ENCODE data around the gene HTR1D.

Gene HTR1D

DNA sequence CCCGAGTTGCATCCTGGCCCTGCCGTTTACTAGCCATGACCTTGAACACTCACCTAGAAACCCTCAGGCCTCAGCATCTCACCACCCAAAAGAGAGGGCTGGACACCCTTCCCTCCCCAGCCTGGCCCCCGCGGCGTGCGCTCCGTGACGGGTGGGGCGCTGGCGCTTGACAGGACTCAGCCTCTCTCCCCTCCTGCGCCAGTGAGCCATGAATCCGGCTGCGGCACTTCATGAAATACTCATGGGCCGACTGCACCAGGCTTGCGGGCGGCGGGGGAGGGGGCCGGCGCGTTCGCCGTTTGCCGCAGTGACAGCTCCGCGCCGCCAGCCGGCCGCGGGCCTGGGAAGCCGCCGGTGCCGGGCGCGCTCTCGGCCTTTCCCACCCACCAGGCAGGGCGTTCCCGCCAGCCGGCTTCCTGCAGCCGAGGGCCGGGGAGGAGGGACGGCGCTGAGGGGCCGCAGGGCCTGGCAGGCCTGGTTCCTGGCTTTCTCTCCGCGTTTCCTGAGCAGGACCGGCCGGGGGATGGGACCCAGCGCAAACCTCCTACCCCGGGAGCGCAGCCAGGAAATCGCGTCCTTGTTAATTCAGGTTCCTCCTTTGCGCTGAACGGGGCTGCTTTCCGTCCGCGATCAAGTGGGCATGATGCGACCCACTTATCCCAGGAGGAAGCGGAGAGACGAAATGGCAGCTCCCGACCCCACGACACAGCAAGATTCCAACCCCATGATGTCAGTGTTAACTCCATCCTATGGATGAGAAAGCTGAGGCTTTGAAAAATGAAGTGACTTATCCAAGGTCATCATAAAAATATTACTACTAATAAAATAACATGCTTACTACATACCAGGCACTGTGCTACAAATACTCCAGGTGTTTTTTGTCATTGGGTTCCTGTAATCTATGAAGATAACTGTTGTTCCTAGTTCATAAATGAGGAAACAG, 39.6 kb downstream of the HTR1D start:
- peaks cover 21% of the 10 kb centered on the region for H3K4me1 Mint-ChIP-seq
- peaks cover 0 to 5% of the 10 kb centered on the region in 2 donors for H3K9me3 Mint-ChIP-seq
- DNase-seq: peak; percentile 45 to 53
- peaks cover 55% of the 10 kb centered on the region for H3K27me3 Mint-ChIP-seq
- H3K27ac Mint-ChIP-seq: no peak overlapping the region
- peak; percentile 87 for ATAC-seq
- peak overlapping the region; percentile 77 to 79 for H3K4me3 Mint-ChIP-seq

DNA sequence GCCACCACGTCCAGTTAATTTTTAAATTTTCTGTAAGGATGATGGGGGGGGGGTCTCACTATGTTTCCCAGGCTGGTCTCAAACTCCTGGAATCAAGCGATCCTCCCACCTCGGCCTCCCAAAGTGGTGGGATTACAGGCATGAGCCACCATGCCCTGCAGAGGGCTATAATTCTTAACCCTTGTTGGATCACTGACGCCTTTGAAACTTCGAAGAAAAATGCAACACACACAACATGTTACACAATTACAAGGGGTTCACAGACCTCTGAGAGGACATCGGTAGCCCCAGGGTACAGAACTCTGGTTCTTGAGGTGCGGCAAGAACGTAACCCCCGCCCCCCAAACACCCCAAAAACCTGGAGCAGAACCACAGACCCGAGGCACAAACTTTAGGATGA, 40.3 kb downstream of the HTR1D start:
- H3K4me1 Mint-ChIP-seq: peaks cover 21% of the 10 kb centered on the region
- no peak overlapping the region for H3K27ac Mint-ChIP-seq
- ATAC-seq (no peak), DNase-seq (no peak)
- H3K4me3 Mint-ChIP-seq: peak overlapping the region; percentile 77 to 79
- peaks cover 0 to 5% of the 10 kb centered on the region in 2 donors for H3K9me3 Mint-ChIP-seq
- H3K27me3 Mint-ChIP-seq: peaks cover 48% of the 10 kb centered on the region

DNA sequence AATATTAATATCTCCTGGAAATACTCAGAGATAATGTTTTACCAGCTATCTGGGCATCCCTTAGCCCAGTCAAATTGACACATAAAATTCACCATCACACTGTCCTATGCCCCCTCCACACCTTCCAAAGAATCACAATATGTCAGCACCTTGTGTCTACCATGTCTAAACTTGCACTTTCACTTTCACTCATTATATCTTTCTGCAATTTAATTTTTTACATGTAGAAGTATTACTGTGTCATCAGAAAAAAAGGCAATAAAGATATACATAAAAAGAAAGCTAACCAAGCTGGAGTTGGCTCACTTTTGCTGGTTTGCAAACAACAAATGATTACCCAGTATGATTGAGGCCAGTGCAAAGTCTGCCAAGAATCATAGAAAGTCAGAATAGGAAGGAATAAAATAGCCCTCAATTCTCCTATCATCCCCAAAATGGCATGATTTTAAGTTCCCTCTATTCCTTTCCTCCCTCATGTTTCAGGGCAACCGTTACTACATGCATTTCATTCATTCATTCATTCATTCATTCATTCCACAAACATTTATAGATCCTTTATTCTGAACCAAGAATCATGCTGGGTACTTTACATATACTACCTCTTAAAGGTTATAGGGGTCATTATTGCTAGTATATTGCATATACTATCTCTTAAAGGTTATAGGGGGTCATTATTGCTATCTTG, 42.7 kb downstream of the HTR1D start:
- H3K4me3 Mint-ChIP-seq: no peak overlapping the region
- ATAC-seq (no peak), DNase-seq (no peak)
- peaks cover 28% of the 10 kb centered on the region for H3K4me1 Mint-ChIP-seq
- no peak overlapping the region for H3K27ac Mint-ChIP-seq
- peaks cover 43% of the 10 kb centered on the region for H3K27me3 Mint-ChIP-seq
- peaks cover 0 to 5% of the 10 kb centered on the region in 2 donors for H3K9me3 Mint-ChIP-seq

DNA sequence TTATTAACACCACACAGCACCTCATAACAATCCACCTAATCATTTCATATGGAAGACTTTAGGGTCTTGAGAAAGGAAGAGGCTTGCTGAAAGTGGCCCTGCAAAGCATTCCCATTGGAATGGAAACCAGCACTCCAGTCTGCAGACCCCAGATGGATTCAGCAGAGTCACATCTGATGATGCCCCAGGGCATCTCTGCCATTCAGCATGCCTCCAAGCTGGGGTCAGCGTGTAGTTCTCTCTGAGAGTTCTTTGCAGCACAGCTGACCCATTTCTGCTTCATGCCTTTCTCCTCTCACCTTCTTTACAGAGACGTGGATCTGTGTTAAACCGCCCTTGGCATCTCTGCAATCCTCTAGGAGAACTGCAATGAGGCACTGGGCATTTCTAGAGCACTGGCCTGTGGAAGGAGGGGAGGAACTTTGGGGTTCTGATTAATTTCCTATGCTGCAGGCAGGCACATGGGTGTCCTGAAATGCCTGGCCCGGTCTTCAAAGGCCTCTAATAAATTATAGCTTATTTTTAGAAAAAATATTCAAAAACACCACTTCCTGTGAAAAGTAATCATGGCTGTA, 46.0 kb downstream of the HTR1D start:
- no peak overlapping the region for H3K27ac Mint-ChIP-seq
- DNase-seq (no peak), ATAC-seq (no peak)
- H3K4me1 Mint-ChIP-seq: peaks cover 29% of the 10 kb centered on the region
- peaks cover 0 to 5% of the 10 kb centered on the region in 2 donors for H3K9me3 Mint-ChIP-seq
- no peak overlapping the region for H3K4me3 Mint-ChIP-seq
- H3K27me3 Mint-ChIP-seq: peaks cover 10% of the 10 kb centered on the region

DNA sequence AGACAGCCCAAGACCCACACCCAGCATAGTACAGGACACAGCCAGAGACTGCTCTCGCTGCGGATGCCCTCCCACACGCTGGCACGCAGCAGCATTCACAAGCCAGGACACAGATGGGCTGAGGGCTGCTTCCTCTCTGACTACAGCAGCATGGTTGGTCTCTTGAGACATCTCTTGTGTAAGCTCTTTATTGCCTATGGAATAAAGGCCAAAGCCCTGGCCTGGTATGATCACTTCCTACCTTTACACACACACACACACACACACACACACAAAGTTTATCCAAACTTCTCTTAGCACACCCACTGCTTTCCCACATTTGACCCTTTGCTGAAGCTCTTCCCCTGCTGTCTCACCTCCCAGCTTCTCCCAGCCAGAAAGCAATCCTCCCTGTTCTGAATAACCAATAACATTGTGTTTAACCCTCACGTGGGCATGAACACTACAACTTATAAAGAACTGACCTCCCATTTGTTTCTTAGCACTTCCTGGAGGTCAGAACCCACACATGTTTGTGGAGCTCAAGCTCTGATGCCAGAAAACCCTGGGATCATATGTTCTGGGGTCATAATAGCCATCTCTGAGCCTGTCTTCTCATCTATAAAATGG, 47.5 kb downstream of the HTR1D start:
- ATAC-seq (peak; percentile 61), DNase-seq (peak in 1 of 2 donors; percentile 38)
- no peak overlapping the region for H3K27ac Mint-ChIP-seq

DNA sequence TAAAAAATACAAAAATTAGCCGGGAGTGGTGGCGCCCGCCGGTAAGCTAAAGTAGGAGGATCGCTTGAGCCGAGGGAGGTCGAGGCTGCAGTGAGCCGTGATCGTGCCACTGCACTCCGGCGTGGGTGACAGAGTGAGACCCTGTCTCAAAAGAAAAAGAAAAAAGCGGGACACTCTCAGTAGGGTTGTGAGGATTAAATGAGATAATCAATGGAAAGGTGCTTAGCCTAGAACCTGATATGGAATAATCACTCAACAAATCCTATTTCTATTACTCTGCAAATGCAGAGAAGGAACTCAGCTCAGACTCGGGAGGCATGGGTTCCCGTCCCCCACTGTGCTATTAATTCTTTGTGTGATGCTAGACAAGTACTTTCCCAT, 48.1 kb downstream of the HTR1D start:
- peak overlapping the region in 1 of 2 donors; percentile 97 for H3K27ac Mint-ChIP-seq

More for the DNA sequence above, 47.5 kb downstream of the HTR1D start:
- peak overlapping the region; percentile 44 to 99 for H3K4me3 Mint-ChIP-seq
- H3K4me1 Mint-ChIP-seq: peaks cover 31% of the 10 kb centered on the region
- peaks cover 0 to 5% of the 10 kb centered on the region in 2 donors for H3K9me3 Mint-ChIP-seq
- no peaks in the 10 kb centered on the region for H3K27me3 Mint-ChIP-seq

DNA sequence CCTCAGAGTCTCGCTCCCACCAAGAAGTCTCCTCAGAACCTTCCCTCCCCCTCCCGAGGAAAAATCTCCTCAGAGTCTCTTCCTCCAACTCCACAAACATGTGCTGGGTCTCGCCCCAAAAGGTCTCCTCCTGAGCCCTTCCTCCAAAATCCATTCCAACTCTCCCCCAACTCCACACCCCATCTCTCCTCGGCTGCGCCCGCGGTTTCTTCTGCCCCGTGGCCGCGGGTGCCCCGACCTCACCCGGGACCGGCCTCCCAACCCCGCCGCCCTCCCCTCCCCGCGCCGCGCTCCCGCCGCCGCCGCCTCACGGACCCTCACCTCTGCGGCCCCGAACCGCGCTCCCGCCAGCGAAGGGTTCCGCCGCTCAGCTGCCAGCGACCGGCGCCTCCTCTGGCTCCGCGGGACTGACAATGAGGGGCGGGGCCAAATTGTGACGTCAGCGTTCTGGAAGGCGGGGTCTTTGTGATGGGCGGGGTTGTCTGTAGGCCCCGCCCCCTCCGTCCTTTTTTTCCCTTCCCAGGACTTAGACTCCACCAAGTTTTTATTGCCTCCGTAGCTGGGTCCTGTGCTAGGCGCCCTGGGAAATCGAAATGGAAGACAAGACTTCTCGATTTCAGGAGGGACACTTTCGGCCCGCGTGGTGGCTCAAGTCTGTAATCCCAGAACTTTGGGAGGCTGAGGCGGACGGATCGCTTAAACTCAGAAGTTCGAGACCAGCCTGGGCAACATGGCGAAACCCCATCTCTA, 48.7 kb downstream of the HTR1D start, which contains the start of gene LUZP1:
Gene LUZP1, minus strand, starts transcription at position 412 of the 750 bp plus-strand sequence.
- H3K9me3 Mint-ChIP-seq: no peaks in the 10 kb centered on the region
- H3K27ac Mint-ChIP-seq: peak within 1 kb of the TSS; percentile 90 to 97
- peaks cover 23% of the 10 kb centered on the region for H3K4me1 Mint-ChIP-seq
- no peaks in the 10 kb centered on the region for H3K27me3 Mint-ChIP-seq
- DNase-seq: peak; percentile 84 to 85
- H3K4me3 Mint-ChIP-seq: peak within 1 kb of the TSS; percentile 99
- peak; percentile 86 for ATAC-seq

More for the DNA sequence above, 48.1 kb downstream of the HTR1D start:
- ATAC-seq (no peak), DNase-seq (no peak)
- peaks cover 25% of the 10 kb centered on the region for H3K4me1 Mint-ChIP-seq
- H3K27me3 Mint-ChIP-seq: no peaks in the 10 kb centered on the region
- peaks cover 0 to under 1% of the 10 kb centered on the region in 2 donors for H3K9me3 Mint-ChIP-seq
- peak overlapping the region; percentile 99 for H3K4me3 Mint-ChIP-seq

DNA sequence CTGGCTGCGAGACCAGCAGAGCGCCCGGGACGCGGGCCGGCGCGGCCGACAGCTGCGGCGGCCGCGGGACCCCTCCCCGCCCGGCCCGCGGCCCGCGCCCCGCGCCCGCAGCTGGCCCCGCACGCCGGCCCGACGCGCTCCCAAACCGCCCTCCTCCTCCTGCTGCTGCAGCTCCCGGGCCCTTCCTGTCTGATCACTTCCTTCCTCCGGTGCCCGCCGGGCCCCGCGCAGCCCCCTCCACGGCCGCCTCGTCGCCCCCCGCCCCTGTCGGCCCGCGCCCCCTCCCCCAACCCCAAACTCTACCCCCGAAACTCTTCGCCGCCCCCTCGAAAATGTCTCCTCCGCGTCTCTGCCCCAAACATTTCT, 49.2 kb downstream of the HTR1D start:
- Mint-ChIP-seq H3K27ac (peak overlapping the region; percentile 87 to 96), H3K9me3 (no peaks in the 10 kb centered on the region), H3K4me1 (peaks cover 23% of the 10 kb centered on the region), H3K4me3 (peak overlapping the region; percentile 99), H3K27me3 (no peaks in the 10 kb centered on the region)
- ATAC-seq: peak; percentile 63
- no peak for DNase-seq

DNA sequence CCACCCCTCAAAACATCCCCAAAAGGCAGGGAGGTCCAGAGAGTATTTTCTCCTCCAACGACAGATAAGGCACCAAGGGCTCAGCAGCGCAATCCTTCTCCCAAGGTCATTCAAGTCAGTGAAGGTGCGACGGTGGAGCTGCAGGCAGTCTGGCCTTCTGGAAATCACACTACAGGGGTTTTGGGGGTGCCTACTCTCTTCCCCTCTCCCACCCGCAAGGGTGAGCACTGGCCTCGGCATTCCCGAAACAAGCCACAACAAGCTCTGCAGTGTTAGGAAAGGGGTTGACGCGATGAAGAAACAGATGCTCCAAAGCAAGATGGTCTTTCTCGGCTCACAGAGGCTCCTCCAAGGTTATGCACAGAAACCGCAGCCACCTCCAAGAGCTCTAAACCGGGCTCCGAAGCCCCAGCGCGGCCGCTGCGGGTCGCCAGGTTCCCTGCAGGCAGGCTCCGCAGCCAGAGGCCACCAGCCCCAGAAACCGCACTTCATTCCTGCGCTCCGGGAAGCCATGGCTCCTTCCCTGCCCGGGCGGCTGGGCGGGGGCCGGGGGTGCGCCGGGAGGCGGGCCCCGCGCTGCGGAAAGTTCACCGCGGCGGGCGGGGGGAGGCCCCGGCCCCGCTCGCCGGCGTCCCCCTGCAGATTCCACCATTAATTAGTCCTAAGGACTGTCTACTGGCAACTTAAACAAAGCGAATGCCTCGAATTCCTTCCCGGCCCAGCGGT, 49.8 kb downstream of the HTR1D start:
- Mint-ChIP-seq H3K27ac (peak overlapping the region in 1 of 2 donors; percentile 8), H3K9me3 (no peaks in the 10 kb centered on the region), H3K4me3 (peak overlapping the region; percentile 99), H3K27me3 (no peaks in the 10 kb centered on the region), H3K4me1 (peaks cover 23% of the 10 kb centered on the region)
- DNase-seq (peak; percentile 41 to 45), ATAC-seq (peak; percentile 57)

DNA sequence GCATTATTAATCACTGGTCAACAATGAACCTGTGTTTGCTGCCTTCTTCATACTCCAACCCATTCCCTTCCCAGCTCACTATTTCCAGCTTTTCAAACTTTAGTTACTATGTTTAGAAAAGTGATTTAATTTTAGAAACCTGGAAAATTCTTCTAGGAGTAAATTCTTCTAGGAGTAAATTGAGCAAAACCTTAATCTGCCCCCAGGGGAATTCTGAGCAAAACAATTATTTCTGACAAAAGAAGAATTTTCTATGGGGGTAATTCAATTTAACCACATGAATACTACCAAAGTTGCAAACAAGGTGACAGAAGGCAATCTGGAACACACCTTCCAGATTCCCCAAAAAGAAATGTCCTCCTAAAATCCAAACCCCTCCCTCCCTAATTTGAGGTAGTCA, 50.4 kb downstream of the HTR1D start:
- Mint-ChIP-seq H3K4me1 (peaks cover 23% of the 10 kb centered on the region), H3K27me3 (no peaks in the 10 kb centered on the region), H3K9me3 (no peaks in the 10 kb centered on the region), H3K27ac (no peak overlapping the region), H3K4me3 (peak overlapping the region; percentile 79 to 85)
- no peak for DNase-seq
- ATAC-seq: no peak

DNA sequence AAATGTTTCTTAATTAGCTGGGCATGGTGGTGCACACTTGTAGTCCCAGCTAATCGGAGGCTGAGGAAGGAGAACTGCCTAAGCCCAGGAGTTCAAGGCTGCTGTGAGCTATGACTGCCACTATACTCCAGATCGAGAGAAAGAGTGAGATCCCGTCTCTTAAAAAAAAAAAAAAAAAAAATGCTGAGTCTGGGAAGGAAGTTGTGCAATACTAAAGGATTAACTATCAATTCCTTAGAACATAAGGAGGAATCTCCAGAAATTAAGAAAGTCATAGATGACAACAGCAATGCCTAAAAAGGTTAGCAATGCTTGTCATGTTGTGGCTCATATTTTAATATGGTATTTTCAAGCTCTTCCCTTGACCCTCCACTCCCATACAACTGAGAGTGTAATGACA, 53.9 kb downstream of the HTR1D start:
- DNase-seq (no peak), ATAC-seq (no peak)
- H3K27me3 Mint-ChIP-seq: no peaks in the 10 kb centered on the region
- no peaks in the 10 kb centered on the region for H3K9me3 Mint-ChIP-seq
- H3K4me3 Mint-ChIP-seq: no peak overlapping the region
- H3K4me1 Mint-ChIP-seq: peaks cover 13% of the 10 kb centered on the region
- no peak overlapping the region for H3K27ac Mint-ChIP-seq

DNA sequence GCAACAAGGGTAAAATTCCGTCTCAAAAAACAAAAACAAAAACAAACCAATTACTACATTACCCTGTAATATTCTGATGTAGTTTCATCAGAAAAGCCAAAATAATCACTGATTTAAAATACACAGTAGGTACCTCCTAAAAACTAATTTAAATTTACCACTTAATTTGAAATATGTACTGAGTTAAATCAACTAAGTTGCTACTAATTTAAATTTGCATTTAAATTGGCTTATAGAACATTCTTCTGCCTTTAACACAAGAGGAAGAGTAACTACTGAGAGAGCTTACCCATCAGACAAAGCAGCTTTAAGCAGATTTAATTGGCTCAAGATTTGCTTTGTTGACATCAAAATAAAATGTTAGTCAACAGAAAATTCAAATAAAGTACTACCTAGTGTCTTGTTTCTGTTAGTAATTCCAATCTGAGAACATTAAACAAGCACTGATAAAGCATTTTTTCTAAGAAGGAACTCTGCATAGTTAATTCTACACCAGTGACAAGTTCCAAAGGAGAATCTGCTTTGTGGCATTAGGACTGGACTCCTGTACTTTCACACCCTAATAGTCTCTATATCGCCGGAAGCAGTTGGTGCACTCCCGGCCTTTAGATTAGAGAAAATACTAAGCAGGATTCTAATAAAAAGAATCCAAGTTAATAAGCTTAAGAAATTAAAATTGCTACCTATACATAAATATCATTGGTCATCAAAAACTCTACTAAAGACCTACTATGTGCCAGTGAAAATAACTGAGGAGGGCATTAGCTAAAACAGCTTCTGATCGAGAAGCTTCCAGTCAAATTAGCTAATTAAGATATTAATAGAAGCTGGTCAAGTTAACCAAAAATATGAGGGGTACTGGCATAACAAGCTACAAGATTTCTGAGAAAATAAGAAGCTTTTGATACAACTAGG, 57.1 kb downstream of the HTR1D start:
- Mint-ChIP-seq H3K27me3 (no peaks in the 10 kb centered on the region), H3K27ac (no peak overlapping the region), H3K4me1 (no peaks in the 10 kb centered on the region), H3K4me3 (no peak overlapping the region), H3K9me3 (no peaks in the 10 kb centered on the region)
- no peak for ATAC-seq
- no peak for DNase-seq

DNA sequence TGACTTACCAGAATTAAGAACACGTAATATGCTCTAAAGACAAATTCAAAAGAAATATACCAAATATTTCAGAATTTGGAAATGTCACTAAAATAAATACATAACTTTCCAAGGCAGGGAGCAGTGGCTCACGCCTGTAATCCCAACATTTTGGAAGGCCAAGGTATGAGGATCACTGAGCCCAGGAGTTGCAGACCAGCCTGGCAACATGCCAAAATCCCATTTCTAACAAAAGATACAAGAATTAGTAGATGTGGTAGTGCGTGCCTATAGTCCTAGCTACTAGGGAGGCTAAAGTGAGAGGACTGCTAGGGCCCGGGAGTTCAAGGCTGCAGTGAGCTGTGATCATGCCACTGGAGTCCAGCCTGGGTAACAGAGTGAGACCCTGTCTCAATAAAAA, 60.4 kb downstream of the HTR1D start:
- H3K27me3 Mint-ChIP-seq: no peaks in the 10 kb centered on the region
- H3K4me3 Mint-ChIP-seq: no peak overlapping the region
- H3K4me1 Mint-ChIP-seq: no peaks in the 10 kb centered on the region
- ATAC-seq (no peak), DNase-seq (no peak)
- H3K9me3 Mint-ChIP-seq: no peaks in the 10 kb centered on the region
- H3K27ac Mint-ChIP-seq: no peak overlapping the region
